GM21576 (cell line): Measurements from ENCODE around the gene LMCD1.

ENCODE experiments used
- ATAC-seq: cut with Tn5 transposase; IDR thresholded peaks from one replicate; pipeline ENCODE4 v1.9.1; 2021; ENCODE audit warnings: mild to moderate bottlenecking, moderate library complexity; ENCODE audit not compliant: unreplicated experiment

The LMCD1 gene

GRCh38 chr3:8556473-8556869 is 54.8 kb downstream of the LMCD1 start:
- no peak for ATAC-seq

DNA sequence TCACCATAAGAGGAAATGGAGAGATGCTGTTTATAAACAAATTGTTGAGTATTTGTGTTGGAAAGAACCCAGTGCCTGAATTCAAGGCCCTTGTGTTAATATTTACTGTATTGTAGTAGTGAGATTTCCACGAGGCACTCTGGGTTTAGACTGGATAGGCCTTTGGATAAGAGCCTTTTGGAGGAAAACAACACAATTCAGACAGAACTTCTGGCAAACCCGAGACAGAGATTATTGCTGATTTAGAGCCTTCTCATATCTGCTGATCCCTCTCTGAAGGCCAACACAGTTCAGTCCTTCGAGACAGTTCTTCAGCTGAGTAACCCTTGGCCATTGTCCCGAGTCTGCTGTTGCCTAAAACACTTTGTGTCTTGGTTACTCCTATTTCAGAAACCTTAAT is 55.7 kb downstream of the LMCD1 start:
- ATAC-seq: no peak

DNA sequence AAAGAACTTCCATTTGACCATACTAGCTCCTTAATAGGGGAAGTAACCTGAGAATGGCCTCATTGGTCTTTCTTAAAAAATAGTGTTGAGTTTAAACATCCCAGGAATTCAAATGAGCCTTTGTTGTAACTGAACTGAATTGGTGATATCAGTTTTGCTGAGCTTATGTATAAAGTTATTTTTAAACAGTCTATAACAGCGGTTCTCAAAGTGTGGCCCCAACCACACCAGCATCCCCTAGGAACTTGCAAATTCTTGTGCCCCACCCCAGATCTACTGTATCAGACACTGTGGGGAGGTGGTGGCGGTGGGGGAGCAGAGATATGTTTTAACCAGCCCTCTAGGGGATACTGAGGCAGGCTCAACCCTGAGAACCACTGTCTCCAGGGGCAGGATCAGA is 57.0 kb downstream of the LMCD1 start:
- no peak for ATAC-seq

DNA sequence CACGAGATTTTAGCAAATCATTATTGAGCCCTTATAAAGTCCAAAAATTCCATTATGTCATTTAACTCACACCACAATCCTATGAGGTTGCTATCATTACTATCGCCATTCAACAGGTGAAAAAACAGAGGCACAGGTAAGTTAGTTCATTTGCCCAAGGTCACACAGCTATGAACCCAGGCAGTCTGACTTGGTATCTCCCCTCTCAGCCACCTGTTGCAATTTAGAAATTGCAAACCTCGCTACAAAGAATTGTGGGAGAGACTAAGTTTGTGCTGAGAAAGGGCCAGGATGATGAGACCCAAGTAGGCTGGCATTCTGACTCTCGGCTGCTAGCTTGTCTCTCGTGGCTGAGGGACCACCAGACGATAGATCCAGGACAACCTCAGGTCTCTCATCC is 57.7 kb downstream of the LMCD1 start:
- ATAC-seq: no peak

- no peak for ATAC-seq
Measured at GRCh38 chr3:8560366-8561007, 58.9 kb downstream of the LMCD1 start.

GRCh38 chr3:8561370-8561769 is 59.7 kb downstream of the LMCD1 start:
- ATAC-seq: no peak

- no peak for ATAC-seq
Measured at GRCh38 chr3:8562081-8562595, 60.5 kb downstream of the LMCD1 start.

GRCh38 chr3:8563146-8563545 is 61.5 kb downstream of the LMCD1 start:
- no peak for ATAC-seq

DNA sequence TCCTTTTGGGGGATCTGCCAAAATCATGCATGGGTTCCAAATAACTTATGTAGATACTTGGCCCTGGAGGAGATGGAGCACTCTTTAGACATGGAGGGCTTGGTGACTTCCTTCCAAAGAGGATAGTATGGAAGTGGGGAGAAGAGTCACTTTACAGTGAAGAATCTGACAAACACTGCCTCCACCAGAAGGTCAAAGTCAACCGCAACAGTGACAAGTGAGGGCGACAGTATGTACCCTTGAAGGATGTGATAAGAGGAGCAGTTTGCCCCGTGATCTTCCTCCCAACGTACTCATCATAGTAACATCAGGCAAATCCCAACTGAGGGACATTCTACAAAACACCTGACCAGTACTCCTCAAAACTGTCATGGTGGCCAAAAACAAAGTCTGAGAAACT is 62.0 kb downstream of the LMCD1 start:
- no peak for ATAC-seq

DNA sequence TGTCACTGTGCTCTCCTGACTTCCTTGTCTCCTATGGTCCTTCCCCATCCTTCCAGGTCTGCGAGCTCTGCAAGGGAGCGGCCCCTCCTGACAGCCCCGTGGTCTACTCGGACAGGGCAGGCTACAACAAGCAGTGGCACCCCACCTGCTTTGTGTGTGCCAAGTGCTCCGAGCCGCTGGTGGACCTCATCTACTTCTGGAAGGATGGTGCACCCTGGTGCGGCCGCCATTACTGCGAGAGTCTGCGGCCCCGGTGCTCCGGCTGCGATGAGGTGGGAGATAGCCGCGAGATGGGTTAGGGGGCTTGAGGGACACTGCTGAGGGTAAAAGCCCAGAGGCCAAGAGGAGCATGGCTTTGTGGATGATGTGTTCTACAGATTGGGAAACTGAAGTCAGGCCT is 63.8 kb downstream of the LMCD1 start:
- ATAC-seq: no peak

DNA sequence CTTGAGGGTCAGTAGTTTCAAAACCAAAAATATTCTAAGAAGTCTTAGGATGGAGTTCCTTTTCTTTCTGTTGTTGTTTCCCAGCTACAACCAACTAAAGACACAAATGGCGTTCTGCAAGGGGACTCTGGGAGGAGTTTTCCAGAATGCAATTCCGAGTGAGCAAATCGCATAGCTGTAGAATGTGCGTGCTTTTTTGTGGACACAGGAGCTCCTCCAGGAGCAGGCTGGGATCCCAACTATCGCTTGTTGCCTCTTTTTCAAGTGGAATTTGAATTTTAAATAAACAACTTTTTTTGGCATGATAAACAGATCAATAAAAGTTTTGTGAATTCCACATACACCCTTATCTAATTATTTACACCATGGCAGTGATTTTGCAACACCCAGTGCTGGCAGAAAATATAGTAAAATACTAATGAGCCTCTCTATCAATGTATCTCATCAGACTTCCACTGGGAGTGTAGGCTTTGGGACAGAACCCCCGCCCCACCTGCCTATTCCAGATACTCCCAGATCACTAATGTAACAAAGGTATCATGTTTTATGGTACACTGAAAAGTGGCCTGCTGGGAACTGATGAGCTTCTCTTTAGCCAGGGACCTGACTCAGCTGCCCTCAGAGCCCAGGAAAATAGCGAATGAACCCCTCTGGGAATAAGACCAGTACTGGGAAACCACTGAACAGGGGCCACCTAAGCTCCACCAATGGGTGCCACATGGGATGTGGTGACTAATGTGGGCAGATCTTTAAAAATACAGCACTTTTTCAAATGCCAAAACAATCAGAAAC is 66.4 kb downstream of the LMCD1 start:
- no peak for ATAC-seq

DNA sequence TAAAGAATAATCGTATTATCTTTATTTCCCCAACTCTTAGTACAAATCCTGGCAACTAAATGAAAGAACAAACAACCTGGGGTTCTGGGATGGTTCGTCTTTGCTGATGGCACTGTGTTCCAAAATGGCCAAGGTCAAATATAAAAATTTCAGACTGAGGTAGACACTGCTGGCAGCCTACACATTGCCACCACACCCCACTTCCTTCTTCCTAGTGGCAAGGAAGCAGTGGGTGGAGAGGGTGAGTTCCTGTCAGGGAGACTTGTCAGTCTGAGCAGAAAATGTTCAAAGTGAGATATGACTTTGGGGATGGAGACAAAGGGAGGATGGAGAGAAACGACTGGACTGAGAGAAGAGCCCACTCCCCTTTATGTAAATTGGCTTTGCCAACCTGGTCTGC is 69.6 kb downstream of the LMCD1 start:
- ATAC-seq: no peak

DNA sequence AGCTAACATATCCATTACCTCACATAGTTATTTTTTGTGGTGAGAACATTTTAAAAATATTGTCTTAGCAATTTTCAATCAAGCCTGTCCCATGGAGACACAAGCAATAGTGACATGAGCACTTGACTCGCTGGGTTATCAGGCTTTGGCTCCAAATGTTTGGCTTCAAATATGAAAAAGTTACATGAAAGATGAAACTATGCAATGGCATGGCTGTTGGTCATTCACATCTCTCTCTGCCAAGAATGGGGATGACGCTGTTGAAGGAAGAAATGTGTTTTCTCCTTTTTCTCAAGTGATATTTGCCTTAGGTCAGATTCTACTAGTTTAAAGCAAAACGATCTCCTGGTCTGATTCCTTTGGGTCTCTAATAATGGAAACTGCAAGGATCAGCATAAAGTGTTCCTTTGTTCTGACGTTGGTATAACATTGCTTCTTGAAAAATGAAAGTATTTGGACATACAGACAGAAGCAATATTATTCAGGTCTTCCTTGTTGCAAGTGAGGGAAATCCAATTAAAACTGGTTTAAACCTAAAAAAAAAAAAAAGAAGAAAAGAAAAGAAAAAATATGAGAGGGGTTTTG is 71.8 kb downstream of the LMCD1 start:
- no peak for ATAC-seq

- ATAC-seq: no peak
Measured at GRCh38 chr3:8574040-8574669, 72.5 kb downstream of the LMCD1 start.

DNA sequence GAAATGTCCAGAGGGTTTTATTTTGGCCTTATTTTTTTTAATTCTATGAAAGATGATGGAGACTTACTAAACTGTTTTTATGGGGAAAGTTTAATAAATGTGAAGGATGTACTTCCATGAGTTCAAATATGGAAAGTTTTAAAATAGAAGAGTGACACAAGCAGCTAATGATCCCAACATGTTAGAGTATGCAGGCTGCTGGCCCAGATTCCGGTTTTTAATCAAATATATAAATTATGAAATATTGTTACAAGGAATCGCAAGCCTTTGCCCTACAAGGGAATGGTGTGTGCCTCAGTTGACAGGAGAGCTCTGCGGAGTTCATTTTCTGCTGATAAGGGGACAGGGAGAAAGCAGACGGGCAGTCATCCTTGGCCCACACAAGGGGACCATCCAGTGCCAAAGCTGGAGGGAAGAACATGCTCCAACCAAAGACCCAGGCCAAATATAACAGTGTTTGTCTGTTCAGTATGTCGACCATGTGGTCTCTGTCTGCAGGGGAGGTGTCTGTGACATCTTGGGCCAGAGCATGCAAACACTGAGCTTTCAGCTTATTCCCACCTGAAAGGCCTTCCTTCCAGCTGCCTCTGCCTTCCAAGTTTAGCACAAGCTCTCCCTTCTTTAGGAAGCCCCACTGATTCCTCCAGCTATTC is 73.2 kb downstream of the LMCD1 start:
- ATAC-seq: no peak

GRCh38 chr3:8575364-8576104 is 73.9 kb downstream of the LMCD1 start:
- no peak for ATAC-seq

GRCh38 chr3:8576436-8576835 is 74.8 kb downstream of the LMCD1 start:
- no peak for ATAC-seq

DNA sequence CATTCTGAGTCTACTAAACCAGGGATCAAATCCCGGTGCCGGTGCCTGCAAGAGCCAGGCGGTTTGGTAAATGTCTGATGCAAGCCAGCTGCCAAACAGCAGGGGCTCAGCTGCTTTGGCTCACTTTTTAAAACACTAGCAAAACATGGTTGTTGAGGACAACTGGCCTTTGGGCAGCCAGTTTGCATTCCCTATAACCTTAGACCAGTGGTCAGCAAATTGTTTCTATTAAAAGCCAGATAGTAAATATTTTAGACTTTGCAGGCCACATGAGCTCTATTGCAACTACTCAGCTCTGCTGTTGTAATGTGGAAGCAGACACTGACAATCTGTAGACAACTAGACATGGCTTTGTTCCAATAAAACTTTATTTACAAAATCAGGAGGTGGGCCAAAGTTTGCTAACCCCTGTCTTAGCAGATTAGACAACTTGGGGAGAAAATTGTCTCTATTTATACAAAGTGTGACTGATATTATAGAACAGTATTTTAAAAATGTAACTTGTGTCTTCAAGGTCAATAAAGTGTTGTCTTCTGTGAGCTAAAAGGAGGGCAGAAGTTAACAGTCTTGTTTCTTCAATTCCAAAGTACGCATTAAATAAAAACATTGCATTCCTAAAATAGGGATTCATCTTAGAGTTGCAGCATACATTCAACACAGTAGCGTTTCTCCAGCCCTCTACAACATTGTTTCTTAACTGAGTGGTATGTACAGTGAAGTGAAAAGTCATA is 75.4 kb downstream of the LMCD1 start:
- ATAC-seq: no peak

- ATAC-seq: peak; percentile 27
Measured at GRCh38 chr3:8578282-8578681, 76.7 kb downstream of the LMCD1 start.

- peak; percentile 98 for ATAC-seq
Measured at GRCh38 chr3:8579096-8579495, 77.5 kb downstream of the LMCD1 start.
